ENCODE results near the gene C1QTNF9. TPM values are rescaled to one million over a fixed set of nuclear protein-coding genes. Genes with fewer than 3 reads are reported as not detected.

The C1QTNF9 gene
- total and polyA plus RNA-seq, 2 of the 4 experiments (the other 2 are of a cell fraction): 0.18 to 0.21 TPM

- ChIA-PET POLR2A (ENCODE audit: unreplicated experiment) (no interaction called here), CTCF (no interaction called here)
- Histone ChIP-seq H3K56ac (ENCODE audit: extremely low read depth, insufficient read depth, low read length) (no peak overlapping the region), H4K91ac (ENCODE audit: insufficient read depth, low read depth, low read length) (no peak overlapping the region), H3K23ac (ENCODE audit: low read depth, low read length) (no peak overlapping the region), H4K8ac (ENCODE audit: low read depth in 2 of 2, low read length in 2 of 2) (no peak overlapping the region), H3K27me3 (ENCODE audit: control insufficient read depth, insufficient read depth, low read length) (peaks cover 6% of the 10 kb centered on the region; the same call in 1 of the 2 replicates), H4K20me1 (ENCODE audit: insufficient read depth, low read length) (no peaks in the 10 kb centered on the region), H4K5ac (ENCODE audit: low read depth, low read length) (no peak overlapping the region), H3K9ac (ENCODE audit: low read depth, low read length) (no peak overlapping the region), H3K9me3 (ENCODE audit: control insufficient read depth, insufficient read depth, low read length) (peaks cover 2% of the 10 kb centered on the region; the same call in 1 of the 2 replicates), H2BK120ac (ENCODE audit: low read depth, low read length) (no peak overlapping the region), H2BK20ac (ENCODE audit: low read depth, low read length) (no peak overlapping the region), H3K4me2 (ENCODE audit: low read depth, low read length) (no peak overlapping the region), H3K27ac (ENCODE audit: insufficient read depth, low read length) (no peak overlapping the region), H3K18ac (ENCODE audit: low read depth, low read length) (no peak overlapping the region), H3K4me1 (ENCODE audit: control insufficient read depth, insufficient read depth, low read length) (no peaks in the 10 kb centered on the region), H2AK9ac (replicated peaks; ENCODE audit: low read depth, low read length, poor library complexity) (no peak overlapping the region), H3K4ac (ENCODE audit: low read depth, low read length) (no peak overlapping the region), H3K9me1 (ENCODE audit: insufficient read depth, low read length) (peaks cover 8% of the 10 kb centered on the region), H2AK5ac (ENCODE audit: low read depth, low read length) (no peak overlapping the region), H3K14ac (replicated peaks; ENCODE audit: low read depth, low read length) (no peak overlapping the region), H3K36me3 (ENCODE audit: control insufficient read depth, insufficient read depth, low read length) (no peaks in the 10 kb centered on the region), H3K4me3 (ENCODE audit: insufficient read depth, low read depth, low read length) (no peak overlapping the region), H2AFZ (replicated peaks; ENCODE audit: low read length, poor library complexity) (no peak overlapping the region), H3K79me1 (ENCODE audit: low read depth in 1 of 2, low read length in 2 of 2) (no peaks in the 10 kb centered on the region), H2BK15ac (ENCODE audit: low read depth, low read length) (no peak overlapping the region), H2BK5ac (ENCODE audit: low read depth, low read length, poor library complexity, severe bottlenecking) (no peak overlapping the region)
- no peak for ATAC-seq (ENCODE audit: low read depth)
- TF ChIP-seq RCOR1 (IDR thresholded peaks at IDR 0.05; ENCODE audit: insufficient replicate concordance, low read length) (no peak), POLR2A (IDR thresholded peaks at IDR 0.05; ENCODE audit: low read depth, low read length) (no peak), CTCF (conservative IDR thresholded peaks at IDR 0.05; ENCODE audit: low read depth, low read length) (no peak), SMC3 (IDR thresholded peaks at IDR 0.05; ENCODE audit: low read depth, low read length) (no peak), FOS (IDR thresholded peaks at IDR 0.05; ENCODE audit: low read depth, low read length) (no peak), MAZ (IDR thresholded peaks at IDR 0.05; ENCODE audit: borderline replicate concordance, low read depth, low read length) (no peak), RAD21 (IDR thresholded peaks at IDR 0.05; ENCODE audit: low read length) (no peak), CHD1 (IDR thresholded peaks at IDR 0.05; ENCODE audit: low read depth, low read length) (no peak), MXI1 (IDR thresholded peaks at IDR 0.05; ENCODE audit: borderline replicate concordance, low read depth, low read length) (no peak), RFX5 (IDR thresholded peaks at IDR 0.05; ENCODE audit: low read depth, low read length) (no peak), CEBPB (IDR thresholded peaks at IDR 0.05; ENCODE audit: low read depth, low read length) (no peak), BHLHE40 (IDR thresholded peaks at IDR 0.05; ENCODE audit: low read depth, low read length) (no peak), MAFK (IDR thresholded peaks at IDR 0.05; ENCODE audit: low read depth, low read length) (no peak), ELK1 (IDR thresholded peaks at IDR 0.05; ENCODE audit: borderline replicate concordance, low read depth, low read length) (no peak), USF2 (IDR thresholded peaks at IDR 0.05; ENCODE audit: low read depth, low read length) (no peak), NFE2L2 (IDR thresholded peaks at IDR 0.05; ENCODE audit: low read depth, low read length) (no peak)
- WGBS, 2 experiments (ENCODE audit: extremely low coverage in 2 of 2, insufficient read length in 1 of 2): 100% methylated on average over 1 of the region's 2 CpGs; no CpG with 5 or more reads in 1 of the 2 experiments
- intact Hi-C loops (cut with micrococcal nuclease) (no loop called here), in situ Hi-C loops (cut with MboI; ENCODE audit: low sequenced_read_pairs) (no loop called here), dilution Hi-C loops (cut with HindIII; ENCODE audit: low sequenced_read_pairs, unreplicated experiment) (no loop called here)
- no peak for DNase-seq
- no TSS peak for BruUV-seq (replicated peaks)
Observed at GRCh38 chr13:24361113-24361512, 51.7 kb downstream of the C1QTNF9 start.

All from IMR-90 (cell line).